H1 (cell line): ENCODE data around the gene NEDD4. TPM values are rescaled to one million over a fixed set of nuclear protein-coding genes. Genes with fewer than 3 reads are reported as not detected.

Experiments used
- CTCF ChIA-PET: fragments of 300-600 bp; sonication (Branson Sonifier 250); formaldehyde crosslinking; loops from one replicate; lab custom pipeline; 2021; ENCODE audit not compliant: partially characterized antibody; lab: Charles Lee
- POLR2A ChIA-PET: fragments of 300-600 bp; sonication (Branson Sonifier 250); formaldehyde crosslinking; loops from one replicate; lab custom pipeline; 2021; ENCODE audit warnings: inconsistent platforms; ENCODE audit not compliant: partially characterized antibody; lab: Charles Lee
- DNase-seq, 2 experiments: peaks; one replicate each; pipeline versions ENCODE4 v3.0.0 to v3.0.0-alpha.2; 2010 to 2022; ENCODE audit warnings: low spot score in 2 of 2, low read depth in 1 of 2, mixed read lengths in 1 of 2
- FAIRE-seq: peaks from 2 replicates; lab custom pipeline; 2011; peaks lifted over from hg19 to GRCh38; lab: Jason Lieb, UNC
- H2AFZ ChIP-seq: 2 replicates; pipeline ENCODE4 v1.8.1; 2012; ENCODE audit warnings: low read length, inconsistent platforms
- H2AK5ac ChIP-seq: 2 replicates; pipeline ENCODE4 v1.6.1; 2013; ENCODE audit warnings: low read depth, low read length
- H2BK120ac ChIP-seq: replicated peaks from 2 replicates; pipeline ENCODE3; 2013; ENCODE audit warnings: low read depth, low read length, inconsistent platforms
- H2BK12ac ChIP-seq: 2 replicates; pipeline ENCODE4 v1.6.1; 2013; ENCODE audit warnings: low read depth, low read length
- H2BK15ac ChIP-seq: 2 replicates; pipeline ENCODE4 v1.6.1; 2013; ENCODE audit warnings: low read length
- H2BK20ac ChIP-seq: 2 replicates; pipeline ENCODE4 v1.6.1; 2013; ENCODE audit warnings: low read length
- H2BK5ac ChIP-seq: 2 replicates; pipeline ENCODE4 v1.6.1; 2013; ENCODE audit warnings: low read depth, low read length
- H3K14ac ChIP-seq: 2 replicates; pipeline ENCODE4 v1.6.1; 2013; ENCODE audit warnings: inconsistent platforms; ENCODE audit not compliant: insufficient read length
- H3K18ac ChIP-seq: 2 replicates; pipeline ENCODE4 v1.6.1; 2013; ENCODE audit warnings: low read length; ENCODE audit errors: extremely low read depth
- H3K23ac ChIP-seq: 2 replicates; pipeline ENCODE4 v1.6.1; 2013; ENCODE audit warnings: inconsistent platforms; ENCODE audit not compliant: insufficient read length
- H3K23me2 ChIP-seq: 2 replicates; pipeline ENCODE4 v1.6.1; 2013; ENCODE audit warnings: low read depth, low read length
- H3K27ac ChIP-seq: 2 replicates; pipeline ENCODE4 v1.6.1; 2011; ENCODE audit warnings: low read depth, low read length, inconsistent platforms
- H3K27me3 ChIP-seq, 4 experiments: replicated peaks in 1 of 4; 1 replicate in 1 of 4; 2 replicates in 3 of 4; pipeline versions ENCODE4 v1.6.1 to v1.8.1; 2011 to 2013; ENCODE audit warnings: low read length in 3 of 4, mild to moderate bottlenecking in 3 of 4, inconsistent platforms in 2 of 4, mixed read lengths in 2 of 4, moderate library complexity in 1 of 4; ENCODE audit not compliant: control insufficient read depth in 3 of 4, insufficient read depth in 3 of 4; ENCODE audit errors: extremely low read depth in 1 of 4
- H3K36me3 ChIP-seq, 4 experiments: 2 replicates each; pipeline versions ENCODE4 v1.6.1 to v1.8.1; 2011 to 2013; ENCODE audit warnings: mild to moderate bottlenecking in 4 of 4, low read length in 3 of 4, moderate library complexity in 2 of 4, control low read depth in 1 of 4, inconsistent platforms in 1 of 4; ENCODE audit not compliant: insufficient read depth in 4 of 4, control insufficient read depth in 2 of 4
- H3K4ac ChIP-seq: replicated peaks from 2 replicates; pipeline ENCODE3; 2013; ENCODE audit warnings: low read length, low read depth, mixed read lengths, inconsistent platforms; ENCODE audit not compliant: insufficient read length
- H3K4me1 ChIP-seq, 4 experiments: replicated peaks in 1 of 4; 1 replicate in 1 of 4; 2 replicates in 3 of 4; pipeline versions ENCODE4 v1.6.1 to v1.8.1; 2011 to 2013; ENCODE audit warnings: low read length in 3 of 4, inconsistent platforms in 2 of 4, mixed read lengths in 1 of 4; ENCODE audit not compliant: insufficient read depth in 4 of 4, control insufficient read depth in 3 of 4
- H3K4me2 ChIP-seq, 2 experiments: 2 replicates each; pipeline versions ENCODE4 v1.6.1 to v1.8.1; 2011 to 2013; ENCODE audit warnings: low read depth in 2 of 2, low read length in 2 of 2, control low read depth in 1 of 2, inconsistent platforms in 1 of 2, mild to moderate bottlenecking in 1 of 2; ENCODE audit not compliant: insufficient read depth in 1 of 2
- H3K4me3 ChIP-seq, 4 experiments: fragments of 200-600, 300-600 bp in 1 of 4; sonication (generic), shearing (Covaris generic), sonication (Bioruptor Twin) in 1 of 4; 2 replicates each; pipeline versions ENCODE4 v1.5.1 to v1.8.1; 2011 to 2016; ENCODE audit warnings: low read length in 4 of 4, low read depth in 3 of 4, control low read depth in 2 of 4, inconsistent platforms in 2 of 4, mild to moderate bottlenecking in 2 of 4, mixed read lengths in 1 of 4, moderate library complexity in 1 of 4; ENCODE audit not compliant: insufficient read depth in 2 of 4; ENCODE audit errors: extremely low read depth in 1 of 4
- H3K56ac ChIP-seq: replicated peaks from 2 replicates; pipeline ENCODE3; 2013; ENCODE audit warnings: low read depth, mild to moderate bottlenecking, mixed read lengths, low read length, inconsistent platforms; ENCODE audit not compliant: insufficient read length
- H3K79me1 ChIP-seq: 2 replicates; pipeline ENCODE4 v1.6.1; 2013; ENCODE audit warnings: low read depth, low read length, control low read depth
- H3K79me2 ChIP-seq, 2 experiments: 2 replicates each; pipeline versions ENCODE4 v1.6.1 to v1.8.1; 2012 to 2013; ENCODE audit warnings: low read length in 2 of 2, mild to moderate bottlenecking in 2 of 2, inconsistent platforms in 1 of 2; ENCODE audit not compliant: insufficient read depth in 2 of 2, control insufficient read depth in 1 of 2
- H3K9ac ChIP-seq, 4 experiments: replicated peaks in 1 of 4; 1 replicate in 1 of 4; 2 replicates in 3 of 4; pipeline versions ENCODE4 v1.6.1 to v1.8.1; 2011 to 2013; ENCODE audit warnings: low read depth in 3 of 4, low read length in 3 of 4, control low read depth in 2 of 4, mild to moderate bottlenecking in 2 of 4, moderate library complexity in 2 of 4, inconsistent platforms in 1 of 4; ENCODE audit errors: extremely low read depth in 1 of 4
- H3K9me3 ChIP-seq, 2 experiments: 2 replicates each; pipeline versions ENCODE4 v1.6.1 to v1.8.1; 2012 to 2013; ENCODE audit warnings: mild to moderate bottlenecking in 2 of 2, moderate library complexity in 2 of 2, control low read depth in 1 of 2, inconsistent platforms in 1 of 2, low read depth in 1 of 2, low read length in 1 of 2, mixed read lengths in 1 of 2; ENCODE audit not compliant: insufficient read depth in 2 of 2
- H4K20me1 ChIP-seq, 2 experiments: replicated peaks in 1 of 2; 2 replicates each; pipeline versions ENCODE3 to v1.8.1; 2011 to 2013; ENCODE audit warnings: inconsistent platforms in 2 of 2, low read length in 2 of 2, mild to moderate bottlenecking in 1 of 2; ENCODE audit not compliant: insufficient read depth in 2 of 2, control insufficient read depth in 1 of 2
- H4K5ac ChIP-seq: 2 replicates; pipeline ENCODE4 v1.6.1; 2013; ENCODE audit warnings: low read length, low read depth, mixed read lengths, inconsistent platforms; ENCODE audit not compliant: insufficient read length
- H4K8ac ChIP-seq: 2 replicates; pipeline ENCODE4 v1.8.0; 2013; ENCODE audit warnings: mild to moderate bottlenecking, moderate library complexity, low read length, inconsistent platforms; ENCODE audit not compliant: insufficient read depth; ENCODE audit errors: extremely low read depth
- H4K91ac ChIP-seq: replicated peaks from 2 replicates; pipeline ENCODE3; 2013; ENCODE audit warnings: low read length, mixed read lengths, inconsistent platforms; ENCODE audit not compliant: insufficient read length
- CBX5 ChIP-seq: fragments of 300-800, 300-1000 bp; sonication (generic); IDR thresholded peaks from 2 replicates; pipeline ENCODE4 v1.7.1; 2016; ENCODE audit warnings: antibody characterized with exemption, low read length, low read depth
- CBX8 ChIP-seq: fragments of 300-800, 300-1000 bp; sonication (generic); IDR thresholded peaks from 2 replicates; pipeline ENCODE4 v1.7.1; 2016; ENCODE audit warnings: low read depth, low read length, borderline replicate concordance
- EGR1 ChIP-seq: IDR thresholded peaks from 2 replicates; pipeline ENCODE4 v1.6.1; 2011; ENCODE audit warnings: low read depth, low read length, borderline replicate concordance
- HDAC2 ChIP-seq, 2 experiments: fragments of 300-600 bp in 1 of 2; sonication (generic) in 1 of 2; IDR thresholded peaks; 2 replicates each; pipeline ENCODE4 v1.6.1; 2011 to 2012; ENCODE audit warnings: low read depth in 2 of 2, low read length in 2 of 2, mild to moderate bottlenecking in 2 of 2, moderate library complexity in 2 of 2, borderline replicate concordance in 1 of 2, inconsistent platforms in 1 of 2
- KDM4A ChIP-seq: IDR thresholded peaks from one replicate; pipeline ENCODE4 v1.7.1; 2012; ENCODE audit warnings: low read depth, mild to moderate bottlenecking, moderate library complexity, low read length, inconsistent platforms; ENCODE audit not compliant: severe bottlenecking
- NANOG ChIP-seq: IDR thresholded peaks from 2 replicates; pipeline ENCODE4 v1.6.1; 2011; ENCODE audit warnings: low read length, low read depth, mild to moderate bottlenecking, inconsistent platforms; ENCODE audit not compliant: insufficient read depth, poor library complexity, severe bottlenecking
- RXRA ChIP-seq: IDR thresholded peaks from 2 replicates; pipeline ENCODE4 v1.6.1; 2011; ENCODE audit warnings: low read depth, mild to moderate bottlenecking, low read length, moderate library complexity; ENCODE audit not compliant: insufficient read depth
- SIX5 ChIP-seq: IDR thresholded peaks from 2 replicates; pipeline ENCODE4 v1.6.1; 2011; ENCODE audit warnings: mild to moderate bottlenecking, low read depth, low read length
- SP1 ChIP-seq: IDR thresholded peaks from 2 replicates; pipeline ENCODE4 v1.6.1; 2011; ENCODE audit warnings: low read depth, low read length
- SP4 ChIP-seq: IDR thresholded peaks from 2 replicates; pipeline ENCODE4 v1.6.1; 2012; ENCODE audit warnings: low read length, inconsistent platforms
- TBP ChIP-seq: IDR thresholded peaks from 2 replicates; pipeline ENCODE4 v1.6.1; 2011; ENCODE audit warnings: low read depth, low read length, improper control_type of control experiment
- WGBS, 2 experiments: shearing (Covaris generic) in 1 of 2; methylation state at CpG; one replicate each; pipeline versions ENCODE4 v1.1.6 to v1.1.7; 2013 to 2015; ENCODE audit warnings: low lambda C conversion rate in 2 of 2, mixed read lengths in 2 of 2, inconsistent platforms in 1 of 2, low coverage in 1 of 2, missing lambda C conversion rate in 1 of 2; ENCODE audit not compliant: insufficient replicate concordance in 2 of 2, insufficient coverage in 1 of 2, insufficient read length in 1 of 2; ENCODE audit errors: extremely low coverage in 1 of 2, missing lambda C conversion rate in 1 of 2; 5-methylcytosine and 5-hydroxymethylcytosine counted together
- polyA plus RNA-seq, 7 experiments: library from polyadenylated mRNA; depleted of rRNA in 3 of 7; stranded (reverse) in 5 of 7; unstranded in 2 of 7; fragments of >200 nt in 5 of 7; fragments of 200-250 nt in 2 of 7; gene quantifications; 1 replicate in 5 of 7; 2 replicates in 1 of 7; 4 replicates in 1 of 7; pipeline versions ENCODE4 v1.2.1 to v1.2.3, GENCODE V29; 2011 to 2013; ENCODE audit warnings: missing spikeins in 2 of 7, mixed read lengths in 2 of 7
- total RNA-seq: library from RNA; stranded (reverse); fragmentation: NEBNext Ultra II Directional; extraction: Animal tissue kit (Norgen Biotek cat#: 25700); gene quantifications from 2 replicates; pipeline ENCODE4 v1.2.1, GENCODE V29; 2021
- TF ChIP-seq, protein P1 (sequence below): IDR thresholded peaks from 2 replicates; pipeline ENCODE4 v1.6.1; 2012; ENCODE audit warnings: inconsistent platforms

The NEDD4 gene
- total and polyA plus RNA-seq, 2 of the 8 experiments (the other 6 are each of a cell fraction or from before 2014, with no cell fraction given), result 0.95 to 3.9 TPM

DNA sequence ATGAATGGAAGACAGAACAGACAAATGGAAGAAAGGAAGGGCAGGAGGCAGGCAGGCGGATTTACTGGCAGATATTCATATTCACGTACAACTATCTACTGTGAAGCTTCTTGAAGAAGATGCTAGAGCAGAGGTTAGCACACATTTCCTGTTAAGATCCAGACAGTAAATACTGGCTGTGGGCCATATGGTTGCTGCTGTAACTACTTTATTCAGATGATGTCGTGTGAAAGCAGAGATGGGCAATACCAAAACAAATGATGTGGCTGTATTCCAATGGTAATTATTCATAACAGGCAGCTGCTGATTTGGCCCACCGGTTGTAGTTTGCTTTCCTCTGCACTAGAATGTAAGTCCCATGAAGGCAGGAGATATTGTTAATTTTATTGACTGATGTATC is 134.8 kb downstream of the NEDD4 start:
- Histone ChIP-seq H3K36me3 (no peaks in the 10 kb centered on the region), H3K23me2 (no peaks in the 10 kb centered on the region), H3K27ac (no peak overlapping the region), H3K79me1 (no peaks in the 10 kb centered on the region), H3K18ac (no peak overlapping the region), H3K4me2 (no peak overlapping the region), H2BK15ac (no peak overlapping the region), H3K4ac (no peak overlapping the region), H3K14ac (no peak overlapping the region), H2AK5ac (no peak overlapping the region), H3K79me2 (no peaks in the 10 kb centered on the region), H4K8ac (no peak overlapping the region), H2AFZ (no peak overlapping the region), H3K9me3 (no peaks in the 10 kb centered on the region), H3K4me1 (no peaks in the 10 kb centered on the region), H3K27me3 (no peaks in the 10 kb centered on the region), H3K9ac (no peak overlapping the region), H2BK12ac (no peak overlapping the region), H2BK5ac (no peak overlapping the region), H4K5ac (no peak overlapping the region), H4K20me1 (no peaks in the 10 kb centered on the region), H4K91ac (no peak overlapping the region), H2BK120ac (no peak overlapping the region), H3K23ac (no peak overlapping the region), H3K4me3 (no peak overlapping the region), H3K56ac (no peak overlapping the region), H2BK20ac (no peak overlapping the region)
- WGBS, 2 experiments, result 85% methylated on average over 4 of the region's 4 CpGs; no CpG with 5 or more reads in 1 of the 2 experiments
- CTCF ChIA-PET, result interaction anchor here (0.6 to 1.4 kb wide), 3 partner anchors 13 to 84 kb away, joined by 3 to 5 read pairs (median 5); no protein-coding TSS in a partner anchor
- FAIRE-seq (no peak), DNase-seq (no peak)
- POLR2A ChIA-PET, result no interaction called here
- no peak for TF ChIP-seq TBP
- no peak for TF ChIP-seq KDM4A
- no peak for TF ChIP-seq CBX5
- TF ChIP-seq, protein P1, sequence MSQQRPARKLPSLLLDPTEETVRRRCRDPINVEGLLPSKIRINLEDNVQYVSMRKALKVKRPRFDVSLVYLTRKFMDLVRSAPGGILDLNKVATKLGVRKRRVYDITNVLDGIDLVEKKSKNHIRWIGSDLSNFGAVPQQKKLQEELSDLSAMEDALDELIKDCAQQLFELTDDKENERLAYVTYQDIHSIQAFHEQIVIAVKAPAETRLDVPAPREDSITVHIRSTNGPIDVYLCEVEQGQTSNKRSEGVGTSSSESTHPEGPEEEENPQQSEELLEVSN, result no peak
- no peak for TF ChIP-seq NANOG
- TF ChIP-seq HDAC2 (IDR thresholded peaks at IDR 0.05; ENCODE audit: borderline replicate concordance in 1 of 2, low read depth in 2 of 2, low read length in 2 of 2), result no peak
- no peak for TF ChIP-seq RXRA
- TF ChIP-seq SIX5, result no peak
- no peak for TF ChIP-seq SP1
- no peak for TF ChIP-seq CBX8
- TF ChIP-seq SP4, result no peak
- TF ChIP-seq EGR1, result no peak
